SJSA1 (cell line): ENCODE data around the gene F2RL2. TPM values are rescaled to one million over a fixed set of nuclear protein-coding genes. Genes with fewer than 3 reads are reported as not detected.
A peak's percentile ranks its signal among the peaks of the same experiment; 100 is the strongest.

Experiments used
- DNase-seq, 2 experiments: peaks; one replicate each; pipeline ENCODE4 v3.0.0-alpha.2; 2015 to 2020; ENCODE audit warnings: low spot score in 2 of 2, low read depth in 1 of 2
- H3K27ac ChIP-seq: fragments of 250-450 bp; sonication (Bioruptor Pico); 2 replicates; pipeline ENCODE4 v1.5.1; 2020; ENCODE audit warnings: mild to moderate bottlenecking, moderate library complexity
- H3K27me3 ChIP-seq: fragments of 250-450 bp; sonication (Bioruptor Pico); replicated peaks from 2 replicates; pipeline ENCODE4 v1.5.1; 2020; ENCODE audit warnings: mild to moderate bottlenecking, moderate library complexity
- H3K36me3 ChIP-seq: fragments of 250-450 bp; sonication (Bioruptor Pico); 2 replicates; pipeline ENCODE4 v1.5.1; 2020; ENCODE audit warnings: mild to moderate bottlenecking
- H3K4me1 ChIP-seq: fragments of 250-450 bp; sonication (Bioruptor Pico); replicated peaks from 2 replicates; pipeline ENCODE4 v1.6.1; 2021; ENCODE audit warnings: mild to moderate bottlenecking
- H3K4me3 ChIP-seq: fragments of 250-450 bp; sonication (Bioruptor Pico); 2 replicates; pipeline ENCODE4 v1.5.1; 2020; ENCODE audit warnings: mild to moderate bottlenecking
- H3K9me3 ChIP-seq: fragments of 250-450 bp; sonication (Bioruptor Pico); replicated peaks from 2 replicates; pipeline ENCODE4 v1.5.1; 2020; ENCODE audit warnings: mild to moderate bottlenecking
- total RNA-seq: library from RNA; depleted of rRNA; stranded (reverse); fragments of >200 nt; shearing (Covaris generic); gene quantifications from 2 replicates; pipeline ENCODE4 v1.2.3, GENCODE V29; 2014

Gene F2RL2
- total RNA-seq, 1 experiment from 2014 or later: 2.0 TPM

- Histone ChIP-seq H3K4me3 (no peak overlapping the region), H3K4me1 (peaks cover 30% of the 10 kb centered on the region), H3K27me3 (no peaks in the 10 kb centered on the region), H3K9me3 (no peaks in the 10 kb centered on the region), H3K27ac (peak overlapping the region; percentile 36; the same call in 1 of the 2 replicates), H3K36me3 (no peaks in the 10 kb centered on the region)
- peak in 1 of 2 experiments; percentile 12 for DNase-seq
Observed at GRCh38 chr5:76642390-76643040, 19.3 kb upstream of the F2RL2 start.

GRCh38 chr5:76641514-76642120 is 18.4 kb upstream of the F2RL2 start:
- Histone ChIP-seq H3K4me3 (no peak overlapping the region), H3K4me1 (peaks cover 23% of the 10 kb centered on the region), H3K9me3 (no peaks in the 10 kb centered on the region), H3K36me3 (no peaks in the 10 kb centered on the region), H3K27ac (no peak overlapping the region), H3K27me3 (no peaks in the 10 kb centered on the region)
- DNase-seq: peak; percentile 71 to 77

- DNase-seq: no peak
Observed at GRCh38 chr5:76638479-76638878, 15.3 kb upstream of the F2RL2 start.

GRCh38 chr5:76637490-76637889 is 14.3 kb upstream of the F2RL2 start:
- H3K27ac ChIP-seq: no peak overlapping the region
- no peaks in the 10 kb centered on the region for H3K27me3 ChIP-seq
- no peaks in the 10 kb centered on the region for H3K36me3 ChIP-seq
- DNase-seq: no peak
- H3K4me1 ChIP-seq: peaks cover 15% of the 10 kb centered on the region
- no peak overlapping the region for H3K4me3 ChIP-seq
- no peaks in the 10 kb centered on the region for H3K9me3 ChIP-seq

More at GRCh38 chr5:76638479-76638878, 15.3 kb upstream of the F2RL2 start:
- Histone ChIP-seq H3K4me3 (no peak overlapping the region), H3K27ac (no peak overlapping the region; the same call in 1 of the 2 replicates), H3K9me3 (no peaks in the 10 kb centered on the region), H3K27me3 (no peaks in the 10 kb centered on the region), H3K4me1 (peaks cover 23% of the 10 kb centered on the region), H3K36me3 (no peaks in the 10 kb centered on the region)

- H3K27me3 ChIP-seq: no peaks in the 10 kb centered on the region
- H3K4me3 ChIP-seq: no peak overlapping the region
- H3K4me1 ChIP-seq: 0 out of 2 replicates have a peak, but pooled peaks cover 5% of the 10 kb centered on the region
- no peaks in the 10 kb centered on the region for H3K9me3 ChIP-seq
- no peak for DNase-seq
- H3K36me3 ChIP-seq: no peaks in the 10 kb centered on the region
- no peak overlapping the region for H3K27ac ChIP-seq
Observed at GRCh38 chr5:76634661-76635060, 11.5 kb upstream of the F2RL2 start.

- H3K36me3 ChIP-seq: no peaks in the 10 kb centered on the region
- H3K4me3 ChIP-seq: no peak overlapping the region
- H3K4me1 ChIP-seq: peaks cover 8% of the 10 kb centered on the region
- H3K27me3 ChIP-seq: no peaks in the 10 kb centered on the region
- H3K27ac ChIP-seq: no peak overlapping the region
- H3K9me3 ChIP-seq: no peaks in the 10 kb centered on the region
- DNase-seq: no peak
Observed at GRCh38 chr5:76626738-76627137, 3.5 kb upstream of the F2RL2 start.

GRCh38 chr5:76625087-76625815 is 2.0 kb upstream of the F2RL2 start:
- no peak overlapping the region for H3K27ac ChIP-seq
- H3K27me3 ChIP-seq: no peaks in the 10 kb centered on the region
- H3K36me3 ChIP-seq: no peaks in the 10 kb centered on the region
- H3K4me3 ChIP-seq: no peak overlapping the region
- no peaks in the 10 kb centered on the region for H3K9me3 ChIP-seq
- peaks cover 8% of the 10 kb centered on the region for H3K4me1 ChIP-seq
- no peak for DNase-seq

GRCh38 chr5:76622076-76622475 is 1.1 kb downstream of the F2RL2 start:
- no peak overlapping the region for H3K4me3 ChIP-seq
- peaks cover 18% of the 10 kb centered on the region for H3K4me1 ChIP-seq
- no peak overlapping the region for H3K27ac ChIP-seq
- H3K27me3 ChIP-seq: no peaks in the 10 kb centered on the region
- DNase-seq: no peak
- H3K9me3 ChIP-seq: no peaks in the 10 kb centered on the region
- no peaks in the 10 kb centered on the region for H3K36me3 ChIP-seq

GRCh38 chr5:76620166-76620565 is 3.0 kb downstream of the F2RL2 start:
- Histone ChIP-seq H3K9me3 (no peaks in the 10 kb centered on the region), H3K4me1 (peaks cover 29% of the 10 kb centered on the region), H3K27ac (no peak overlapping the region), H3K4me3 (no peak overlapping the region), H3K27me3 (no peaks in the 10 kb centered on the region), H3K36me3 (no peaks in the 10 kb centered on the region)
- no peak for DNase-seq

- Histone ChIP-seq H3K4me3 (no peak overlapping the region), H3K9me3 (no peaks in the 10 kb centered on the region), H3K27ac (peak overlapping the region; percentile 70), H3K36me3 (no peaks in the 10 kb centered on the region), H3K27me3 (no peaks in the 10 kb centered on the region), H3K4me1 (peaks cover 21% of the 10 kb centered on the region)
- peak in 1 of 2 experiments; percentile 29 for DNase-seq
Observed at GRCh38 chr5:76617675-76618074, 5.5 kb downstream of the F2RL2 start.

- H3K27ac ChIP-seq: peak overlapping the region; percentile 70
- DNase-seq: peak; percentile 51 to 53
- no peaks in the 10 kb centered on the region for H3K9me3 ChIP-seq
- no peaks in the 10 kb centered on the region for H3K36me3 ChIP-seq
- H3K4me1 ChIP-seq: peaks cover 21% of the 10 kb centered on the region
- H3K27me3 ChIP-seq: no peaks in the 10 kb centered on the region
- H3K4me3 ChIP-seq: no peak overlapping the region
Observed at GRCh38 chr5:76617229-76617628, 6.0 kb downstream of the F2RL2 start.

GRCh38 chr5:76616206-76616605 is 7.0 kb downstream of the F2RL2 start:
- Histone ChIP-seq H3K9me3 (no peaks in the 10 kb centered on the region), H3K4me3 (no peak overlapping the region), H3K4me1 (peaks cover 21% of the 10 kb centered on the region), H3K27me3 (no peaks in the 10 kb centered on the region), H3K36me3 (no peaks in the 10 kb centered on the region), H3K27ac (no peak overlapping the region)
- no peak for DNase-seq

GRCh38 chr5:76615759-76616158 is 7.4 kb downstream of the F2RL2 start:
- DNase-seq: no peak
- Histone ChIP-seq H3K27ac (no peak overlapping the region), H3K36me3 (no peaks in the 10 kb centered on the region), H3K27me3 (no peaks in the 10 kb centered on the region), H3K4me1 (peaks cover 21% of the 10 kb centered on the region), H3K9me3 (no peaks in the 10 kb centered on the region), H3K4me3 (no peak overlapping the region)

GRCh38 chr5:76612942-76613341 is 10.3 kb downstream of the F2RL2 start:
- no peak overlapping the region for H3K4me3 ChIP-seq
- no peaks in the 10 kb centered on the region for H3K9me3 ChIP-seq
- no peaks in the 10 kb centered on the region for H3K27me3 ChIP-seq
- peaks cover 35% of the 10 kb centered on the region for H3K4me1 ChIP-seq
- H3K27ac ChIP-seq: no peak overlapping the region
- H3K36me3 ChIP-seq: no peaks in the 10 kb centered on the region
- no peak for DNase-seq
